Naive thymus-derived CD4-positive, alpha-beta T cell (primary cell): ENCODE results near the gene LYZL2. TPM values are rescaled to one million over a fixed set of nuclear protein-coding genes. Genes with fewer than 3 reads are reported as not detected.
"Not testable (repeated sequence)": the region's sequence is repeated elsewhere in the genome, so short reads cannot be mapped to it uniquely, and the experiment has no call there.

Source experiments
- ATAC-seq: fragments of 150-1000 bp; cut with Tn5 transposase; 2 replicates; pipeline ENCODE4 v1.10.0; 2021; ENCODE audit warnings: mild to moderate bottlenecking, moderate library complexity
- CTCF ChIA-PET: fragments of 350-600 bp; sonication (Branson Sonifier 250); formaldehyde crosslinking; loops from one replicate; lab custom pipeline; 2021; ENCODE audit warnings: antibody characterized with exemption; lab: Charles Lee
- POLR2A ChIA-PET: fragments of 350-600 bp; sonication (Branson Sonifier 250); formaldehyde crosslinking; loops from one replicate; lab custom pipeline; 2021; ENCODE audit warnings: antibody characterized with exemption, inconsistent platforms; lab: Charles Lee
- DNase-seq, 9 donors: peaks; one replicate each; pipeline versions ENCODE4 v3.0.0 to v3.0.0-alpha.2; 2020 to 2022; ENCODE audit warnings: mixed read lengths in 1 of 9
- H3K27ac ChIP-seq: one replicate; pipeline ENCODE4 v1.7.0; 2013; ENCODE audit warnings: mild to moderate bottlenecking, low read depth, low read length, moderate library complexity
- H3K27me3 ChIP-seq, 2 donors: one replicate each; pipeline ENCODE4 v1.7.0; 2013; ENCODE audit warnings: low read length in 2 of 2, mild to moderate bottlenecking in 2 of 2, moderate library complexity in 2 of 2; ENCODE audit not compliant: control insufficient read depth in 2 of 2, insufficient read depth in 2 of 2
- H3K36me3 ChIP-seq, 3 experiments: 1 replicate in 2 of 3; 2 replicates in 1 of 3; pipeline ENCODE4 v1.7.0; 2013; ENCODE audit warnings: low read length in 3 of 3, mild to moderate bottlenecking in 3 of 3, moderate library complexity in 1 of 3; ENCODE audit not compliant: insufficient read depth in 3 of 3, control insufficient read depth in 2 of 3
- H3K4me1 ChIP-seq, 2 donors: one replicate each; pipeline ENCODE4 v1.7.0; 2013; ENCODE audit warnings: low read length in 2 of 2, mild to moderate bottlenecking in 2 of 2, moderate library complexity in 1 of 2; ENCODE audit not compliant: control insufficient read depth in 2 of 2, insufficient read depth in 2 of 2
- H3K4me3 ChIP-seq: 2 replicates; pipeline ENCODE4 v1.7.0; 2013; ENCODE audit warnings: mild to moderate bottlenecking, low read length
- H3K9me3 ChIP-seq, 3 experiments: 1 replicate in 2 of 3; 2 replicates in 1 of 3; pipeline ENCODE4 v1.7.0; 2013; ENCODE audit warnings: low read length in 3 of 3; ENCODE audit not compliant: control insufficient read depth in 2 of 3
- H3K27ac Mint-ChIP-seq, 9 donors: one replicate each; pipeline ENCODE4 v1.8.0; 2020 to 2022; ENCODE audit warnings: mixed read lengths in 9 of 9, mild to moderate bottlenecking in 8 of 9, moderate library complexity in 5 of 9, inconsistent platforms in 2 of 9
- H3K27me3 Mint-ChIP-seq, 5 donors: one replicate each; pipeline ENCODE4 v1.8.0; 2021 to 2022; ENCODE audit warnings: mixed read lengths in 5 of 5, mild to moderate bottlenecking in 1 of 5
- H3K36me3 Mint-ChIP-seq, 5 donors: one replicate each; pipeline ENCODE4 v1.8.0; 2020 to 2022; ENCODE audit warnings: mixed read lengths in 5 of 5, mild to moderate bottlenecking in 3 of 5, inconsistent platforms in 1 of 5
- H3K4me1 Mint-ChIP-seq, 7 donors: one replicate each; pipeline ENCODE4 v1.8.0; 2020 to 2022; ENCODE audit warnings: mixed read lengths in 7 of 7, mild to moderate bottlenecking in 3 of 7, inconsistent platforms in 1 of 7
- H3K4me3 Mint-ChIP-seq, 10 donors: one replicate each; pipeline ENCODE4 v1.8.0; 2020 to 2022; ENCODE audit warnings: mild to moderate bottlenecking in 10 of 10, mixed read lengths in 10 of 10, moderate library complexity in 6 of 10, inconsistent platforms in 2 of 10
- H3K9me3 Mint-ChIP-seq, 11 donors: one replicate each; pipeline ENCODE4 v1.8.0; 2020 to 2022; ENCODE audit warnings: mixed read lengths in 11 of 11, mild to moderate bottlenecking in 4 of 11, inconsistent platforms in 1 of 11, moderate library complexity in 1 of 11
- intact Hi-C, 2 donors: fragments of 100-400 bp; cut with micrococcal nuclease; formaldehyde crosslinking; loops; one replicate each; pipeline ENCODE4 v1.15.1; 2023
- polyA plus RNA-seq, 2 donors: library from polyadenylated mRNA; unstranded; fragments of 300-500 nt; fragmentation: Illumina TruSeq; gene quantifications; one replicate each; pipeline ENCODE4 v1.2.3, GENCODE V29; 2021
- total RNA-seq, 6 experiments: library from RNA in 5 of 6; stranded (reverse) in 5 of 6; gene quantifications; 1 replicate in 5 of 6; 2 replicates in 1 of 6; pipeline ENCODE4 v1.2.3 and lab custom pipeline; 2021 to 2026

The LYZL2 gene
- total and polyA plus RNA-seq, 7 experiments from 2014 or later = not detected

DNA sequence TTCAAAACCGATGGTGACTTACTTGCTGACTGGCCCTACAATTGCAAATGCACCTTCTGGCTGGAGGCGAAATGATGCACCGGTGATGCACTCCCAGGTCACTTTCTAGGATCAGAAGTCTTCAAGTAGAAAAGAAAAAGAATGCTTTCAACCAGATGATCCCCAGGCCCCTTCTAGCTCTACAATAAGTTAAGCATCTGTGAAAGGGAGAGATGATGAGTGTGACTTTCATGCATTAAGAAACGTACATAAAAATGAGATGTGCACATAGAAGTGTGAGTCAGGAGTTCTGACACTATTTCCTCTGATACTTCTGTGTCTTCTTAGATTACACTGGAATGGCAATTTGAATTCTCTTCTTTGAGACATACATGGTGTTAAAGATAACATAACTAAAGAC, 42.8 kb upstream of the LYZL2 start:
- peaks cover 0 to 20% (median 12%) of the 10 kb centered on the region in 5 donors for H3K27me3 Mint-ChIP-seq

DNA sequence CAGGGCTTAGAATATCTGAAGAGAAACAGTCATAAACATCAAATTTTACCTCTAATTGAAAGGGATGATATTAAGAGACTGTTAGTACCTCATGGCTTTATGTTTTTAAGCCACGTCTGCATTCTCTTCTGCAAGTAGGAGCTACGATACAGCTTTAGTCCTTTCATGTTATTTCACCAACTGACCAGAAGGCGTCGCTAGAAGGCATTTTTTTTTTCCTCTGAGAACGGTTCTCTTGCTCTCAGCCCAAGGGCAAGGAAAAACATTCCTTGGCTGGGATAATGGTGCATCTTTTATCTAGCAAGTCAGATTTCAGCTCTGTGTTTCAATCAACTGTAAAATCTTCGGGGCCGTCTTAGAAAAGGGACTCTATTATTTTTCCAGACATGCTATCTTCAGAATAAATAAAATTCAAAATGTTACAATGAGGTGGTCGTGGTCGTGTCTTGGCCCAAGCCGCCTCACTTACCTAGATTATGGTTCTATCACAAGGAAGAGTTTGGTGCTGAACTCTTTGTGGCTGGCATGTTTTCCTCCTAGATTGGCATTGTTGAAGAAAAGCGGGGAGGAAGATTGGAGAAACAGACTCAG, 41.6 kb upstream of the LYZL2 start:
- intact Hi-C loops = loop anchor here (1.0 to 5.0 kb wide), 4 partner anchors 16 to 1136 kb away; no protein-coding TSS in a partner anchor
- Mint-ChIP-seq H3K27ac (no peak overlapping the region), H3K4me3 (peak overlapping the region in 9 of 10 donors; percentile 43 to 80 (median 74)), H3K36me3 (no peaks in the 10 kb centered on the region), H3K27me3 (peaks cover 0 to 23% (median 12%) of the 10 kb centered on the region in 5 donors), H3K9me3 (no peaks in the 10 kb centered on the region), H3K4me1 (peaks cover 0 to 13% (median 0%) of the 10 kb centered on the region in 7 donors)
- ChIA-PET CTCF (interaction anchor here (0.6 to 2.5 kb wide), 15 partner anchors 9 to 720 kb away, joined by 3 to 19 read pairs (median 3); no protein-coding TSS in a partner anchor), POLR2A (no interaction called here)
- ATAC-seq (peak; percentile 76), DNase-seq (peak in 6 of 9 donors; percentile 15 to 51 (median 40))
- no peaks in the 10 kb centered on the region for H3K27me3 ChIP-seq
- H3K9me3 ChIP-seq = no peaks in the 10 kb centered on the region
- H3K36me3 ChIP-seq = no peaks in the 10 kb centered on the region
- no peak overlapping the region for H3K27ac ChIP-seq
- no peaks in the 10 kb centered on the region for H3K4me1 ChIP-seq
- H3K4me3 ChIP-seq = peak overlapping the region; percentile 40

More for the DNA sequence above, 42.8 kb upstream of the LYZL2 start:
- H3K4me1 ChIP-seq, H3K36me3 ChIP-seq, H3K4me3 ChIP-seq, H3K27ac Mint-ChIP-seq, ATAC-seq, H3K27ac ChIP-seq, H3K27me3 ChIP-seq, CTCF ChIA-PET, POLR2A ChIA-PET, H3K9me3 ChIP-seq, H3K36me3 Mint-ChIP-seq, H3K4me3 Mint-ChIP-seq, DNase-seq, H3K9me3 Mint-ChIP-seq: not testable (repeated sequence)
- intact Hi-C loops = loop anchor here in 1 of 2 donors (5.0 kb wide), 2 partner anchors 110 to 1135 kb away; no protein-coding TSS in a partner anchor
- H3K4me1 Mint-ChIP-seq = peaks cover 0 to 13% (median 0%) of the 10 kb centered on the region in 7 donors

DNA sequence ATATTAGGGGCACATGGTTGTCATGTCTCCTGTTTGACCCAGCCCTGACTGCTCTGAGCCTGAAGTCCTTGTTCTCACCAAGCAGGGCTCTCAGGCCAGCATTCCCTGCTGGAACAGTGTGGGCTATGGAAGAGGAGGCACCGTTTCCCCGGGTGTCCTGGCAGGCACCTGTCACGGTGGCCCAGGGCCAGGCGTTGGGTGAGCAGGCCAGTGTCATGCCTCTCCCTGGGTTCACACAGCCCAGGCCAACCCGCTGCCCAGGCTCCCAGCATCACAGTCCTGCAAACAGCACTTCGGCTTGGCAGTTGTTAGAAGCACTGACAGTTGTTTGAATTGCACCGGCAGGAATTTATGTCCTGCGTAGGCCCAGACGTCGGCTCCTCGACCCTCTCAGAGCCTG, 38.4 kb upstream of the LYZL2 start:
- H3K27ac Mint-ChIP-seq, POLR2A ChIA-PET, DNase-seq, H3K36me3 ChIP-seq, H3K9me3 ChIP-seq, H3K27me3 ChIP-seq, H3K9me3 Mint-ChIP-seq, H3K27ac ChIP-seq, H3K4me1 Mint-ChIP-seq, CTCF ChIA-PET, H3K36me3 Mint-ChIP-seq, H3K4me3 Mint-ChIP-seq, H3K4me1 ChIP-seq, ATAC-seq, H3K4me3 ChIP-seq, intact Hi-C loops: not testable (repeated sequence)
- H3K27me3 Mint-ChIP-seq = peaks cover 0 to 31% (median 20%) of the 10 kb centered on the region in 5 donors

DNA sequence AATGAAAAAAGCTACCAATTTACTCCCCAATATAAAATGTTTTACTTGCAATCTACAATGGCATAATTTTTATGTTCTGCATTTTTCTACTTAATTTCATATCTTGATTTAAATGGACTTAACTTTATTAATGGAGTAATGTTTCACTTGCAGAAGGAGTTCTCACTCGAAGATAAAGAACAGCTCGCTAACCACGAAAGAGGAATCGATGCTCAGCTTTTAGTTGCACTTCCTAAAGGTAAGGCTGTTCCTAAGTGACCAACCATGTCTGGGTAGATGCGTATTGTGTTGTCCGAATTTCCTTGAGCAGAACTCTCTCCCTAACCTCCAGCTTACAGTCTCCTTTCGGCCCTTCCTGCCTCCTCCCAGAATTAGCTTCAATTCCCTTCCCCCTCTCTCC, 33.9 kb upstream of the LYZL2 start:
- POLR2A ChIA-PET, H3K9me3 ChIP-seq, DNase-seq, intact Hi-C loops, H3K9me3 Mint-ChIP-seq, H3K4me1 Mint-ChIP-seq, H3K27ac Mint-ChIP-seq, H3K4me3 ChIP-seq, H3K27me3 ChIP-seq, H3K4me3 Mint-ChIP-seq, H3K36me3 ChIP-seq, H3K4me1 ChIP-seq, CTCF ChIA-PET, H3K27ac ChIP-seq, H3K36me3 Mint-ChIP-seq: not testable (repeated sequence)
- peaks cover 7 to 33% (median 23%) of the 10 kb centered on the region in 5 donors for H3K27me3 Mint-ChIP-seq
- ATAC-seq = peak; percentile 53

DNA sequence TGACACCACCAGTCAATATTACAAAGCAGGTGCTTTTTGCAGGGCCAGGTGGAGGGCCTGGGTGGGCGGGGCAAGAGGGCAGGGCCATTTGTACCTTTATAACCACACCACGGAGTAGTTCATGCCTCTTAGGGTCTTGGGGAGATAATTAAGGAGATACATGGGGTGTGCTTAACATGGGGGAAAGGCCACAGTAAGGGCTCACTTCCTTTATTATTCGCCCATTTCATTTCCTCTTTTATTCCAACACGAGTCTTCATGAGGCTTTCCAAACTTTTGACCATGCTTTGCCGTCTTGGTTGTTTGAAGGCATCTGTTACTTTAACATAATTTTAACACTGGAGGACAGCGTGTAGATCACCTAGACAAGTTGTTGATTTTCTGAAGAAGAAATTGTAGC, 33.3 kb upstream of the LYZL2 start:
- no peaks in the 10 kb centered on the region for H3K9me3 ChIP-seq
- ATAC-seq (peak; percentile 36), DNase-seq (no peak)
- H3K4me3 Mint-ChIP-seq = no peak overlapping the region
- no peaks in the 10 kb centered on the region for H3K27me3 ChIP-seq
- ChIA-PET POLR2A (no interaction called here), CTCF (no interaction called here)
- H3K36me3 ChIP-seq = no peaks in the 10 kb centered on the region
- no peaks in the 10 kb centered on the region for H3K4me1 Mint-ChIP-seq
- no peaks in the 10 kb centered on the region for H3K4me1 ChIP-seq
- H3K27me3 Mint-ChIP-seq = peaks cover 11 to 35% (median 28%) of the 10 kb centered on the region in 5 donors
- intact Hi-C loops = no loop called here
- no peak overlapping the region for H3K4me3 ChIP-seq
- no peak overlapping the region for H3K27ac ChIP-seq
- H3K9me3 Mint-ChIP-seq = no peaks in the 10 kb centered on the region
- H3K36me3 Mint-ChIP-seq = no peaks in the 10 kb centered on the region
- no peak overlapping the region for H3K27ac Mint-ChIP-seq

DNA sequence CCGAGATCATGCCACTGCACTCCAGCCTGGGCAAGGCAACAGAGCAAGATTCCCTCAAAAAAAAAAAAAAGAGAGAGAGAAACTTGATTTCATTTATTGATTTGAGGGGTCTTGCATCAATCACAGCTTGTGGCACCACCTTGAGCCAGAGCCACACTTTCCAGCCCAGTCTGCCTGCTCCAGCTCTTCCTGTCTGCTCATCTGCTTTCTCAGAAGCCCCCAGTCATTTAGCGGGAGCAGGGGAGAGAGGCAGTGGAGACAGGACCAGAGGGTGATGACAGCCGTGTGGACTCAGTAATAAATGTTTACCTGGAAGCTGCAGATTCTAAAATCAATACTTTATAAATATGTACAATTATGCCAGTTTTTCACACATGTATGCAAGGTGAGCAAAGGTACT, 30.8 kb upstream of the LYZL2 start:
- not testable (repeated sequence) for DNase-seq, H3K4me3 Mint-ChIP-seq, H3K9me3 Mint-ChIP-seq

DNA sequence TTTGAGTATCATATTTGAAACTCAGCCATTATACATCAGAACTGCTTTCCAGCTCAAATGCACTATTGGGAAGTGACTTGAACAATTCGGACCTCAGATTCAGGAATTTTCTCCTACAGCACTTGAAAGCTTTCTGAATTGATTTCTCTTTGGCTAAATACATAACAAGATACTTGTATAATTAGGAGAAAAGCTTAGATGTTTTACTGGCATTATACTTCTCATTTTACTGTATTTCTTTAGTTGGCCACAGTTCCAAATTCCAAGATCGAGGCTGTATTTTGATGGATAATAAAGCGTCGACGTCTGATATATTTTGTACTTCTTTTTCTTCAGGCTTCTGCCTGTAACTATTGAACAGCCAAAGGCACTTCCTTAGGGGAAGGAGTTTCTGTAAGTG, 26.7 kb upstream of the LYZL2 start:
- peaks cover 35 to 56% (median 54%) of the 10 kb centered on the region in 5 donors for H3K27me3 Mint-ChIP-seq
- DNase-seq (no peak), ATAC-seq (no peak)
- peaks cover 0 to 1% (median 0%) of the 10 kb centered on the region in 11 donors for H3K9me3 Mint-ChIP-seq
- H3K36me3 ChIP-seq = no peaks in the 10 kb centered on the region
- H3K36me3 Mint-ChIP-seq = no peaks in the 10 kb centered on the region
- intact Hi-C loops = no loop called here
- H3K27me3 ChIP-seq = no peaks in the 10 kb centered on the region
- H3K4me3 ChIP-seq = no peak overlapping the region
- no peaks in the 10 kb centered on the region for H3K9me3 ChIP-seq
- H3K27ac ChIP-seq = no peak overlapping the region
- no peak overlapping the region for H3K4me3 Mint-ChIP-seq
- no peaks in the 10 kb centered on the region for H3K4me1 ChIP-seq
- ChIA-PET POLR2A (no interaction called here), CTCF (interaction anchor here (1.2 kb wide), 1 partner anchor 16 kb away, joined by 3 read pairs; no protein-coding TSS in a partner anchor)
- H3K4me1 Mint-ChIP-seq = no peaks in the 10 kb centered on the region
- no peak overlapping the region for H3K27ac Mint-ChIP-seq

More for the DNA sequence above, 30.8 kb upstream of the LYZL2 start:
- H3K27ac Mint-ChIP-seq, H3K9me3 ChIP-seq, CTCF ChIA-PET, H3K27ac ChIP-seq, H3K4me1 ChIP-seq, H3K36me3 ChIP-seq, H3K4me1 Mint-ChIP-seq, H3K27me3 ChIP-seq, intact Hi-C loops, H3K36me3 Mint-ChIP-seq, H3K4me3 ChIP-seq, ATAC-seq, POLR2A ChIA-PET: not testable (repeated sequence)
- peaks cover 28 to 51% (median 43%) of the 10 kb centered on the region in 5 donors for H3K27me3 Mint-ChIP-seq
